Measurements from ENCODE around the gene ACHE.

The ACHE gene

DNA sequence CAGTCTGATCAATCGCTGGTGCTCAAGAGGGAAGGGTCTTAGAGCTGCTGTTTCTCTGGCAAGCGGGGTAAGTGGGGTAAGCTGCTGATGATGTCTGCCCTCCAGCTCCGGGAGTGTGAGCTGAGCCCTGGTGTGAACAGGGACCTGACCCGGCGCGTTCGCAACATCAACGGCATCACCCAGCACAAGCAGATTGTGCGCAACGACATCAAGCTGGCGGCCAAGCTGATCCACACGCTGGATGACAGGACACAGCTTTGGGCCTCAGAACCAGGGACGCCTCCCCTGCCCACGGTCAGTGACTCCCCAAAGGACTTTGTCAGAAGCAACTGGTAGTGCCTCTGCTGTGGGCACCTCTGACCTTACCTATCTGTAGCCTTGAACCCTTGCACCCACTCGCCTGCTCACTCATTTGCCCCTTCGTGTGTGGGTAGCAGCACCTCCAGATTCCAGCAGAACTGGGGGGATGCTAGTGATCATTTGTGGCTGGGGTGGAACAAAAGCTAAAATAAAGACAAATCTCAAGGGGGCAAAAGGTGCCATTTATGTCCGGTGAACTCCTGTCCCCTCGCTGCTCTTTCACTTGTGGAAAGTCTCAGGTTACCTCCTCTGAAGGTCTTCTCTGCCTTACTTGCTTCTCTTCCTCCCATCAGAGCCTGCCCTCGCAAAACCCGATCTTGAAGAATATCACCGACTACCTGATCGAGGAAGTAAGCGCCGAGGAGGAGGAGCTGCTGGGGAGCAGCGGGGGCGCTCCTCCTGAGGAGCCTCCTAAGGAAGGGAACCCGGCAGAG, 9.3 kb downstream of the ACHE start:
- DNase-seq (ENCODE audit: low read depth in 2 of 2, low spot score in 1 of 2): no peak

DNA sequence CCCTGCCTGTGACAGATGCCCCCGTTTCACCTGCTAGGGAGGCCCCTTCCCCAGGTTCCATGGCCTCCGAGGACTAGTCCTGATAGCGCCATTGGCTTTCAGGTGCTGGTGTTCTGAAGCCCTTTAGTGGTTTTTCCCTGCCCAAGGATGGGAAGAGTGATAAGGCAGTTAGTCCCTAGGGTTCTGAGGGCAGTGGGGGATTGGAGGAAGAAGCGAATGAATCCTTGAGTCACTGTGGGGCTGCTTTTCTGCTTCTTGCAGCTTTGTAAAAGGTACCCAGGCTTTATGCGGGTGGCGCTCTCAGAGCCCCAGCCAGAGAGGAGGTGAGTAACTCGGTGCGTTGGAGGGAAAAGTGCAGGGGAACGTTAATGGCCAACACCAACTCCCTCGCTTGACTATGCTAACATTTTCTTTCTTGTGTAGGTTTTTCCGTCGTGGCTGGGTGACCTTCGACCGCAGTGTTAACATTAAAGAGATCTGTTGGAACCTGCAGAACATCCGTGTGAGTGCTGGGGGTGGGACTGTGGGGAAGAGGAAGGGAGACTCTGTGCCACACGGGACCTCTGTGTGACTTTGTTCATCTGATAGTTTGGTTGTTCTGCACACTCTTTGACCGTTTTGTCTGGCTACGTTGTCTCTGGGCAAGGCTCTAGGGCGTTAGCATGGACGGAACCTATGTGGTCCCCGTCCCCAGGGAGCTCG, 10.1 kb downstream of the ACHE start:
- no peak for DNase-seq (ENCODE audit: low read depth in 2 of 2, low spot score in 1 of 2)

DNA sequence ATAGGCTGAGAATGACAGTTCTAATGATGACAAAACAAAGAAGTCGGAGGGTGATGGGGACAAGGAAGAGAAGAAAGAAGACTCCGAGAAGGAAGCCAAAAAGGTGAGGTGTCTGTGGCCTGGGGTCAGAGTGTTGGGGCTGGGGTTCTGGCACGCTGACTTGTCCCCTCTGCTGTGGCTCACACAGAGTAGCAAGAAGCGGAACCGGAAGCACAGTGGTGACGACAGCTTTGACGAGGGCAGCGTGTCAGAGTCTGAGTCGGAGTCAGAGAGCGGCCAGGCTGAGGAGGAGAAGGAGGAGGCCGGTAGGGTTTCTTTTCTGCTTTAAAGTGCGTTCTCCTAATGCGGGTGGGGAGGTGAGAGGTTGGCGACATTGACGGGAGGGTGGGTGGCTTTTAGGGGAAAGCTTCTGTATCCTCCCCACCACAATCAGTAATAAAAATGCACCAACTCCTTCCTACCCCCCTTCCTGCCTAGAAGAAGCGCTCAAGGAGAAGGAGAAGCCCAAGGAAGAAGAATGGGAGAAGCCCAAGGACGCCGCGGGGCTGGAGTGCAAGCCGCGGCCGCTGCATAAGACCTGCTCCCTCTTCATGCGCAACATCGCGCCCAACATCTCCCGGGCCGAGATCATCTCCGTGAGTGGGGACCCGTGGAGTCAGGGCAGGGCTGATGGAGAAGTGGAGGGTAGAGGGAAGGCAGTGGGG, 10.8 kb downstream of the ACHE start:
- DNase-seq (ENCODE audit: low read depth in 2 of 2, low spot score in 1 of 2): no peak

DNA sequence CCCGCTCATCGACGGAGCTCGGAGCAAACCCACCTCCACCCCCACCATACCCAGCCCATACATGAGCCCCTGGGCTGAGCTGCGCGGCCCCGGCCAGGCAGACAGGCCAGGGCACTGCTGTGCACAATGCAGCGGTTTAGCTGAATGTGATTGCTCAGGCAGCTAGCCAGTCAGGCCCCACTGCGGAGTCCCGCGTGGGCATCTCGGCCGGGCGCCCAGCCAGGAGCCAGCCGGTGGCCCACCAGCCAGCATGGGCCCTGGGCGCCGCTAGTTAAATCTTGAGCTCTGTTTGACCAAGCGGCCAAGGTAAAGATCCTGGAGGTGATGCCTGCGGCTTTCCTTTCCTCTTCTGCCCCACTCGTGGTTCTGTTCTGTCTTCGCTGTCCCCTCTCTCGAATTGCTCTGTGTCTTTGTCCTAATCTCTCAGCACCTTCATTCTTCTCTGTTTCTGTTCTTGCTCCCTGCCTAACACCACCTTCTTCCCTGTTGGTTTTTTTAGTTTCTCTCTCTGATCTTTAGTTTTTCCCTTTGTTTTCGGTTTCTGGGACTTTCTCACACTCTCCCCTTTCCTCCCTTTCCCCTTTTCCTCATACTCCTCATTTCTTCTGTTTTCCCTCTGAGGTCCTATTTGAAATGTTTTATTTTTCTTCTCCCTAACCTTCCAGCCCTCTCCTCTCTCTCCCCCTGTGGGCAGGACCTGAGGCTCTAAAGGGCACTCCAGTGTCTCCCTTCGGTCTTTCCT, 12.7 kb downstream of the ACHE start:
- DNase-seq (ENCODE audit: low read depth in 2 of 2, low spot score in 1 of 2): no peak

DNA sequence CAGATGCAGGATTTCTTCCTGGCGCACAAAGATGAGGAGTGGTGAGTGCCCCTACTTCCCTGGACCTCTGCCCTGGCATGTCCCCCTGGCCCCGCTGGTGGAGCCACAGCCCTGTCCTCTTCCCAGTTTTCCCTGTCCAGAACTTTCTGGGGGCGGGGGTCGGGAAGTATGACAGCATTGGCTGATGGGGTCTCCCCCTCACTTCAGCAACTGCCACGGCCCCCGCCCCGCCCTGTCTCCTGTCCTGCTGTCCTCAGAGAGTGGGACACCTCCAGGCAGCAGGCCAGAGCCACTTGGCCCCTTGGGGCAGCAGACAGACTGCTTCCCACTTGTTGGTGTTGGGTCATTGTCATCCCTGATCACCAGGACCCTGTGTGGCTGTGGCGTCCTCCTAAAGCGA, 13.5 kb downstream of the ACHE start:
- no peak for DNase-seq (ENCODE audit: low read depth in 2 of 2, low spot score in 1 of 2)

DNA sequence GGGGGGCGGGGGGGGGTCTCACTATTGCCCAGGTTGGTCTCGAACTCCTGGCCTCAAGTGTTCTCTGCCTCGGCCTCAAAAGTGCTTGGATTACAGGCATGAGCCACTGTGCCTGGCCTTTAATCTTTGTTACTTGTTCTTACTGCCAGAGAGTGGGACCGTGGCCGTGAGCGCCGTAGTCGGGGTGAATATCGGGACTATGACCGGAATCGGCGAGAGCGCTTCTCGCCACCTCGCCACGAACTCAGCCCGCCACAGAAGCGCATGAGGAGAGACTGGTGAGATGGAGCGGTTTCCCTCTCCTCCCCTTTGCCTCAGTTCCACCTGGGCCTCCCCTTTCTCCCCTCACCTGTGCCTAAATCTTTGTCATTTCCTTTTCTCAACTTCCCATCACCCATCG, 14.6 kb downstream of the ACHE start:
- DNase-seq (ENCODE audit: low read depth in 2 of 2, low spot score in 1 of 2): no peak

DNA sequence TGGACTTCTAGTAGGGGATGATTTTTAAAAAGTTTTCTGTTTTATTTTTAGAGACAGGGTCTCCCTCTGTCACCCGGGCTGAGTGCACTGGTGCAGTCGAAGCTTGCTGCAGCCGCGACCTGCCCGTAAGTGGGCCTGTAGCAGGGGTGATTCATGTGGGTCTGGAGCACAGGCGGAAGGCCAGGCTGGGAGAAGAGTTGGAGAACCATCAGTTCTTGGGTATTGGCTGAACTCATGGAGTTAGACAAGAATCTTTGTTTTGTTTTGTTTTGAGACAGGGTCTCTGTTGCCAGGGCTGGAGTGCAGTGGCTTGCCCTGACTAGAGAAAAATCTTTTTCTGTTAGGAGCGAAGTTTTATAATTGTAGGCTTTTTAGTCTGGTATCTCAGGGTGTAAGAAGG, 15.0 kb downstream of the ACHE start:
- DNase-seq (ENCODE audit: low read depth in 2 of 2, low spot score in 1 of 2): no peak

DNA sequence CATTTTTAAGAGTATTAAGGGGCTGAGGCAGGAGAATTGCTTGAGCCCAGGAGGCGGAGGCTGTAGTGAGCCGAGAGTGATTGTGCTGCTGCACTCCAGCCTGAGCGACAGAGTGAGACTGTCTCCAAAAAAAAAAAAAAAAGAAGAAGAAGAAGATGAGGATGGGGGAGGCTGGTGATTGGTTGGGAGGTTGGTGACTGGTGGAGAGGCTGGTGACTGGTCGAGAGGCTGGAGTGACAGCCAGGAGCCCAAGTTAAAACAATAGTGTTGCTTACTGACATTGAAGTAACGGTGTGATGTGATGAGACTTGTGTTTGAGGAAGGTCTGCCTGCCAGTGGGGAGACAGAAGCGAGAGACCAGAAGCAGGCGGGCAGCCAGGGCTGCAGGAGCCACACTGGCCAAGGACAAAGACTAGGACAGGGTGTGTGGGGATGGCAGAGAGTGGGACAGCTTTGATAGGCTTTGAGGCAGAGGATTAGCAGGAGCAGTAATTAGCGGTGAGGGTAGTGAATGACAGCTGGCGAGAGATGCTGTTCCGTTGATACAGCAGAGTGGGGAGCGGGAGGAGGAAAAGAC, 15.9 kb downstream of the ACHE start:
- DNase-seq (ENCODE audit: low read depth in 2 of 2, low spot score in 1 of 2): no peak

DNA sequence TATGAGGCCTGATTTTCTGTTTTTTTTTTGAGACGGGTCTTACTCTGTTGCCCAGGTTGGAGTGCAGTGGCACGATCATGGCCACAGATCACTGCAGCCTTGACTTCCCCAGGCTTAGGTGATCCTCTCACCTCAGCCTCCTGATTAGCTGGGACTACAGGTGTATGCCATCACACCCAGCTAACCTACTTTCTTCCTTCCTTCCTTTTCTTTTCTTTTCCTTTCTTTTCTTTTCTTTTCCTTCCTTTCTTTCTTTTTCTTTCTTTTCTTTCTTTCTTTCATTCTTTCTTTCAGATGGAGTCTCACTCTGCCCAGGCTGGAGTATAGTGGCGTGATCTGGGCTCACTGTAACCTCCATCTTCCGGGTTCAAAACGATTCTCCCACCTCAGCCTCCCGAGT, 17.0 kb downstream of the ACHE start:
- no peak for DNase-seq (ENCODE audit: low read depth in 2 of 2, low spot score in 1 of 2)

DNA sequence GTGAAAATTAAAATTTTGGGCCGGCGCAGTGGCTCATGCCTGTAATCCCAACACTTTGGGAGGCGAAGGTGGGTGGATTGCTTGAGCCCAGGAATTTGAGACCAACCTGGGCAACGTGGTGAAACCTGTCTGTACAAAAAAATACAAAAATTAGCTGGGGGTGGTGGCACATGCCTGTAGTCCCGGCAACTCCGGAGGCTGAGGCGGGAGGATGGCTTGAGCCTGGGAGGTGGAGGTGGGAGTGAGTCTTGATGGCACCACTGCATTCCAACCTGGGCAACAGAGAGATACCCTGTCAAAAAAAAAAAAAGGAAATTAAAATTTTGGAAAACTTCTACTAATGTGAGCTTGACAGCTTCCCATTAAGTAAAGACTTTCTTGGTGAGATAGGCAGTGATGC, 17.7 kb downstream of the ACHE start:
- DNase-seq (ENCODE audit: low read depth in 2 of 2, low spot score in 1 of 2): no peak

DNA sequence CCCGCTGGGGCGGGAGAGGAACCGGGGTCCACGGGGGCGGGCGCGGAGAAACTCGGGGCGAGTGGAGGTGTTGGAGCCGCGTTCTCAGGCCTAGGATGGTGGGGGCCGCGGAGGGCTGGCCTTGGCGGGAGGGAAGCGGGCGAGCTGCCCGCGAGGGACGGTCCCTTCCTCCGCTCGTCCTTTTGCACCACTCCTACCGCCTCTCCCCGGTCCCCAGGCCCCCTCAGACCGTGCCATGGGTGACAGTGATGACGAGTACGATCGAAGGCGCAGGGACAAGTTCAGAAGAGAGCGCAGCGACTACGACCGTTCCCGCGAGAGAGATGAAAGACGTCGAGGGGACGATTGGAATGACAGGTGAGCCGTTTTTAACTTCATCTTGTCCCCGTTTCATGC, 20.3 kb downstream of the ACHE start:
- no peak for DNase-seq (ENCODE audit: low read depth in 2 of 2, low spot score in 1 of 2)

DNA sequence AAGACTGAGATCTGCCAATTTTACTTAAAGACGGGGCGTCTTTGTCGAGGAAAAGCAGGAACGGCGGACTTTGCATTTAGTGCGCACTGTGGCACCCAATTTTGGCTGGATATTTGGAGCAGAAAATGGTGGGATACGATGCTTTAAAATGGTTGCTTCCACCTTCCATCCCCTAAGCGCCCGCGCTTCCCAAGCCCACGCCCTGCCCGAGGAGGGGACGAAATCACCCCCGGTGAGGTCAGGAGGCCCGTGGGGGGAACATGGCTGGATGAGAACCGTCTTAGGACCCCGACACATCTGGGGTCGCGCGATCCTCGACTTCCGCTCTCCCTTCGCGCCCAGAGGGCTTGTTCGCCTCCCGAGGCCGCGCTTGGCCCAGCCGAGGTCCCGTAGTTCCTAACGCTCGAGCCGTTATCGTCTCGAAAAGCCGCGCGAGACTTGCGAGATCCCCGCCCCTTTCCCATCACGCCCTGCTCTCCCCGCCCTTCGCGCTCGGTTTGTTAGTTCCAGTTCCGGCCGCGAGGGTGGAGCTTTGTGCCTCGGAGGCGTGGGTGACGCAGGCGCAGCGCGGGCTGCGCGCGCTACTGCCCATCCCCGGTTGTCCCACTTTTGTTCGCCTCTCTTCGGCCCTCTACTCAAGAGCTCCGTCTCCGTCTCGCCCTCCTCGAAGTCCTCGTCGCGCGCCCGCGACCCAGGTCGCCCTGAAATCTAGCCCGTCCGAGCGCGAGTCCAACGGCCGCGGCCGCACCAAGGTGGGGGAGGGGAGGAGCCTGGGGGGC, 20.9 kb downstream of the ACHE start, which contains the start of gene SRRT:
Gene SRRT (plus strand): TSS at position 527 of the 779 bp plus-strand sequence. CDS start 488 bp downstream, outside the sequence.
- peak; percentile 96 for DNase-seq (ENCODE audit: low read depth in 2 of 2, low spot score in 1 of 2)

DNA sequence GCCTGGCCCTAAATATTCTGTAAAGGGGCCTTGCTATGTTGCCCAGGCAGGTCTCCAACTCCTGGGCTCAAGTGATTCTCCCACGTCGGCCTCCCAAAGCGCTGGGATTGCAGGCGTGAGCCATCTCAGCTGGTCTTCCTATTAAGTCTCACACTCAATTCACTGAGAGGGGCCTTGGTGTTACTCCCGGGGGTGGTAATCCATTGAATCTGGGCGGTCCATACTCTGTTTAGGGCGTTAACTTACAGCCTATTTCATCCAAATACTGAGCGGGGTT, 21.4 kb downstream of the ACHE start:
- no peak for DNase-seq (ENCODE audit: low read depth in 2 of 2, low spot score in 1 of 2)

DNA sequence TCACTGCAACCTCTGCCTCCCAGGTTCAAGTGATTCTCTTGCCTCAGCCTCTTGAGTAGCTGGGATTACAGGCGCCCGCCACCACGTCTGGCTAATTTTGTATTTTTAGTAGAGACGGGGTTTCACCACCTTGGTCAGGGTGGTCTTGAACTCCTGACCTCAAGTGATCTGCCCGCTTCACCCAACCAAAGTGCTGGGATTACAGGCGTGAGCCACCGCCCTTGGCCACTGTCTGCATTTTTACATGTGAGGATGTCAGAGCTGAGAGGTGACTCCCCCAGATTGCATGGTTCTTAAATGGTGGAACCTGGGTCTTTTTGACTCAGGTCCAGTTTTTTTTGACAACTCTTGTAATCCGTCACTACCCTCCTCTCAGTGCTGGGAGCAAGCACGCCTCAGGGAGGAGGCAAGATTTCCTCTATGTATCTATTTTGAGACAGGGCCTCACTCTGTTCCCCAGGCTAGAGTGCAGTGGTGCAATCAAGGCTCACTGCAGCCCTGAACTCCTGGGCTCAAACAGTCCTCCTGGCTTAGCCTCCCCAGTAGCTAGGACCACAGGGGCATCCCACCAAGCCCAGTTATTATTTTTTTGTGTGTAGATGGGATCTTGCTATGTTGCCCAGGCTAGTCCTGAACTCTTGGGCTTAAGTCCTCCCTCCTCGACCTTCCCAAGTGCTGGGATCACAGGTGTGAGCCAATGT, 21.9 kb downstream of the ACHE start:
- no peak for DNase-seq (ENCODE audit: low read depth in 2 of 2, low spot score in 1 of 2)

DNA sequence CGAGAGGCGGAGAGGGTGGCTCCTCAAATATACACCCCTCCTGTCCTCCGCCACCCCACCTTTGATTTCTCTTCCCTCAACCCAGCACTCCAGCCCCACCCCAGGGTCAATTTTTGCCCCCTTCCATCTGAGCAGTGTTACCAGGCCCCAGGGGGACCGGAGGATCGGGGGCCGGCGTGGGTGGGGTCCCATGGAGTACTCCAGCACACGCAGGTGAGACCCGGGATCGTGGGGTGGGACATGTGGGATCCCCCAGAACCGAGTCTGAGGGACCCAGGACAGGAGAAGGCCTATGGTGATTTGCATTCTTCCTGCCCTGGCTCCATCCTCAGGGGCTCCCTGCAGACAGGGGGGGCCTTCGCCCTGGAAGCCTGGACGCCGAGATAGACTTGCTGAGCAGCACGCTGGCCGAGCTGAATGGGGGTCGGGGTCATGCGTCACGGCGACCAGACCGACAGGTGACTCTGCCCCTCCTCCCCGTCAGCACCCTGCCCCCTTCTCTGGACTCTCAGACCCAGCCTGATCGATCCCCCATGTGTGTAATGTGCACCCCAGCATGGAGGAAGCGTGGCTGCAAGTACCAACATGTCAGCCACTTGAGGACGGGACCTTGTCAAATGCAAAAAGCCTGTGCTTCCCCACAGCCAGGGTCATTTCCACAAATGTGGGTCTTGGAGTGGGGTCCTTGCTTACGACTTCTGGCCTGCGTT, 27.8 kb downstream of the ACHE start:
- no peak for DNase-seq (ENCODE audit: low read depth in 2 of 2, low spot score in 1 of 2)

DNA sequence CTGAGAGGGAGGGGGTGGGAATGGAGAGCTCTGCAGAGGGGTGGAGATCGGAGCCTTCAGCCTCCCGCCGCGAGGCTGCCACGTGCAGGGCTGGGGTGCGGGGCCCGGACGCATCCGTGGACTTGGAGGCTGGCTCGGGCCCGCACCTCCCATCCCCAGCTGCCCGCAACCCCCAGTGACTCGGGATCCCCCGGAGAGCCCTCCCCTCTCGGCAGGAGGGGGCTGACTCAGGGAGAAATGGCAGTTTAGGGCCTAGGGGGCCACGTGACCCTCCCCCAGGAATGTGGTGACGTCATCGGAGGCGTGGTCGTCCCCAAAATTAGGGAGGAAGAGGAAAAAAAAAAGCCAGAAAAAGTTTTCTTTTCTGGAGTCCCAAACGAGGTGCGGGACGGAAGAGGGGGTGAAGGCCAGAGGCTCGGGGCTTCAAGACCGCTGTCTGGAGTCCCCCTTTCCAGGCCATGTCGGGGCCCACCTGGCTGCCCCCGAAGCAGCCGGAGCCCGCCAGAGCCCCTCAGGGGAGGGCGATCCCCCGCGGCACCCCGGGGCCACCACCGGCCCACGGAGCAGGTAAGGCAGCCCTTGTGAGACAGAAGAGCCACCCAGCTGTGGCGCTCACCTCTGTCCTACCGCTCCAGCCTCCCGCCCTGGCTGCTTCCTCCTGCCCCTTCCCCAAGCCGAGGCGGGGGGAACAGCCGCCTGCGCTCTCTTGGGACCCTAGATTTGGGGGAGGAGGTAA, 28.5 kb downstream of the ACHE start, which contains the start of gene TRIP6:
Gene TRIP6 (plus strand): TSS at position 348 of the 736 bp plus-strand sequence. CDS start 111 bp downstream, at position 459.
- DNase-seq (ENCODE audit: low read depth in 2 of 2, low spot score in 1 of 2): no peak

DNA sequence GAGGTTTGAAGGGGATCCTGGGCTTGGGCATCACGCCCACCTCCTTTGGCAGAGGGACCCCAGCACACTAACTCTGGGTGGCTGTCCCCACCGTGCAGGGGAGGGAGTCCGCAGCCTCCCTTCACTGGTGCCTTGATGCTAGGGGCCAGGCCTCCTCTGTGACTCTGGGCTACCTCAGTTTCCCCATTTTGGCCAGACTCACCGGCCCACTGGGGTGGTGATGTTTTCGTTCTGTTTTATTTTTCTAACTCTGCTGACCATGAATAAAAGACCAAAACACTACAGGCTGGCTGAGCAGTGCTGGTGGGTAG, 29.0 kb downstream of the ACHE start:
- no peak for DNase-seq (ENCODE audit: low read depth in 2 of 2, low spot score in 1 of 2)

DNA sequence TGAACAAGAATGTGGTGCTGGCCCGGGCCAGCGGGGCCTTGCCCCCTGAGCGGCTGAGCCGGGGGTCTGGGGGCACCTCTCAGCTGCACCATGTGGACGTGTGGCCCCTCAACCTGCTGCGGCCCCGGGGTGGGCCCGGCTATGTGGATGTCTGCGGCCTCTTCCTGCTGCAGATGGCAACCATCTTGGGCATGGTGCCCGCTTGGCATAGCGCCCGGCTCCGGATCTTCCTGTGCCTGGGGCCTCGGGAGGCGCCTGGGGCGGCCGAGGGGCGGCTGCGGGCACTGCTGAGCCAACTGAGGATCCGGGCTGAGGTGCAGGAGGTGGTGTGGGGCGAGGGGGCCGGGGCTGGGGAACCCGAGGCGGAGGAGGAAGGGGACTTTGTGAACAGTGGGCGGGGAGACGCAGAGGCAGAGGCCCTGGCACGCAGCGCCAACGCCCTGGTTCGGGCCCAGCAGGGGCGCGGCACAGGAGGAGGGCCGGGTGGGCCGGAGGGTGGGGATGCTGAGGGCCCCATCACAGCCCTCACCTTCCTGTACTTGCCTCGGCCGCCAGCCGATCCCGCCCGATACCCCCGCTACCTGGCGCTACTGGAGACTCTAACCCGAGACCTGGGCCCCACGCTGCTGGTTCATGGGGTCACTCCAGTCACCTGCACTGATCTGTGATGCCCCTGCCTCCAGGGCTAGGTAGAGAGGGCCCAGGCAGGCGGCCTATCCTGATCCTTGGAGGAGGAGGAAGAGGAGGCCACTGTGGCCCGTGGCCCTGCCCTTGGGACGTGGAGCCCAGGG, 29.6 kb downstream of the ACHE start:
- no peak for DNase-seq (ENCODE audit: low read depth in 2 of 2, low spot score in 1 of 2)
